ACC112 (cell line): Measurements from ENCODE around the gene SLC25A10.

Experiments
- H2AFZ ChIP-seq: fragments of 200-600 bp; sonication (generic); one replicate; pipeline ENCODE4 v1.6.0; 2017; ENCODE audit warnings: antibody characterized with exemption, low read length; ENCODE audit not compliant: unreplicated experiment
- H3K27ac ChIP-seq: fragments of 200-600 bp; sonication (generic); 2 replicates; pipeline ENCODE4 v1.5.1; 2014; ENCODE audit warnings: low read depth, mild to moderate bottlenecking, antibody characterized with exemption, low read length, moderate library complexity
- H3K27me3 ChIP-seq: fragments of 200-600 bp; sonication (generic); 2 replicates; pipeline ENCODE4 v1.6.1; 2014; ENCODE audit warnings: mild to moderate bottlenecking, antibody characterized with exemption, low read length, moderate library complexity, mixed read lengths; ENCODE audit not compliant: insufficient read depth
- H3K36me3 ChIP-seq: fragments of 200-600 bp; sonication (generic); 2 replicates; pipeline ENCODE4 v1.6.1; 2016; ENCODE audit warnings: mild to moderate bottlenecking, antibody characterized with exemption, low read length, moderate library complexity, mixed read lengths; ENCODE audit not compliant: insufficient read depth
- H3K4me1 ChIP-seq: fragments of 200-600 bp; sonication (generic); one replicate; pipeline ENCODE4 v1.6.1; 2016; ENCODE audit warnings: low read length, mixed read lengths; ENCODE audit not compliant: insufficient read depth, unreplicated experiment, control insufficient read depth
- H3K4me3 ChIP-seq: fragments of 200-600 bp; sonication (generic); 2 replicates; pipeline ENCODE4 v1.5.1; 2014; ENCODE audit warnings: mild to moderate bottlenecking, low read depth, low read length
- H3K79me2 ChIP-seq: fragments of 200-600 bp; sonication (generic); one replicate; pipeline ENCODE4 v1.6.0; 2016; ENCODE audit warnings: low read length; ENCODE audit not compliant: control insufficient read depth, unreplicated experiment, insufficient read depth

SLC25A10 gene

DNA sequence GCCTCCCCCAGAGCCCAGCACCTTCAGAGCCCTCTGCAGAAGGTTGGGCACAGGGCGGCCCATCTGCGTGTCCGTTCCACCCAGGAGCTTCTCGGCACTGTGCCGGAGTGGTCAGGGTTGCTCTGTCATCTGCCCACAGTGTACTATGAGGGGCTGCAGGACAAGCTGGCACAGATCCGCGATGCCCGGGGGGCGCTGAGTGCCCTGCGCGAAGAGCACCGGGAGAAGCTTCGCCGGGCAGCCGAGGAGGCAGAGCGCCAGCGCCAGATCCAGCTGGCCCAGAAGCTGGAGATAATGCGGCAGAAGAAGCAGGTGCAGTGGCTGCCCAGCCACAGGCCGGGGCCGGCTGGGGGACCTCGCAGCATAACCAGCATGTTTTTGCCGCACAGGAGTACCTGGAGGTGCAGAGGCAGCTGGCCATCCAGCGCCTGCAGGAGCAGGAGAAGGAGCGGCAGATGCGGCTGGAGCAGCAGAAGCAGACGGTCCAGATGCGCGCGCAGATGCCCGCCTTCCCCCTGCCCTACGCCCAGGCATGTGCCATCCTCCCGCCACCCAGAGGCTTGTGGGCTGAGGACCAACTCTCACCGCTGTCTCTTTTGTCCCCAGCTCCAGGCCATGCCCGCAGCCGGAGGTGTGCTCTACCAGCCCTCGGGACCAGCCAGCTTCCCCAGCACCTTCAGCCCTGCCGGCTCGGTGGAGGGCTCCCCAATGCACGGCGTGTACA, 15.7 kb upstream of the SLC25A10 start:
- no peak overlapping the region for H3K4me3 ChIP-seq
- no peaks in the 10 kb centered on the region for H3K27me3 ChIP-seq
- no peak overlapping the region for H2AFZ ChIP-seq
- peaks cover 35% of the 10 kb centered on the region; the same call in 1 of the 2 replicates for H3K36me3 ChIP-seq
- peaks cover 9% of the 10 kb centered on the region for H3K4me1 ChIP-seq
- H3K79me2 ChIP-seq = peaks cover 37% of the 10 kb centered on the region
- H3K27ac ChIP-seq = no peak overlapping the region

DNA sequence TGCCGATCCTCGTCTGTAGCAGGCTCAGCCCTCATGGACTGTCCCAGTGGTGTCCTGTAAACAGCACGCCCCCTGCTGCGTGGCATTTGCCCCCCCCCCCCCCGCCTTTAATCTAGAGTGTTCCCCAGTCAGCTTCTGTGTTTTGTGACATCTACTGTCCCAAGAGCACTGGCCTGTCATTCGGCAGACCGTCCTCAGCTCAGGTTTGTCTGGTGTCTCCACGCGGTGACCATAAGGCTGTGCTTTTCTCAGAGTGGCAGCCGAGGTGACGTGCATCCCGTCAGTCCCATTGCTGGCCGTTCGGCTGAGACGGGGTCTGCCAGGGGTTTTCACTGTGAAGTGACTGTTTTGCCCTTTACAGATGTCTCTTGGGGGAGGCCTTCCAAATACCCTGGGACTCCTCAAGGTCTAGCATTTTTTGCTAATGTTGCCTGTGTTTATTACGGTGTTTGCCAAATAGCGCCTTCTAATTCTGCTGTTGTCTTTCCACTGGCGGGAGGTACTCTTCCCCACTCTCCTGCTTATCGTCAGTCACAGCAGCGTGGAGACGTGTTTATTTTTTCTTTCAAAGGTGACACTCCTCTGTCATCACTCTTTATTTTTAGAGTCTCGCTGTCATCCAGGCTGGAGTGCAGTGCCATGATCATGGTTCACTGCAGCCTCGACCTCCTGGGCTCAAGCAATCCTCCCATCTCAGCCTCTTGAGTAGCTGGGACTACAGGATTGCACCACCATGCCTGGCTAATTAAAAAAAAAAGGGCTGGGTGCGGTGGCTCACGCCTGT, 14.6 kb upstream of the SLC25A10 start:
- H3K79me2 ChIP-seq = peaks cover 39% of the 10 kb centered on the region
- H3K36me3 ChIP-seq = peaks cover 31% of the 10 kb centered on the region; the same call in 1 of the 2 replicates
- H2AFZ ChIP-seq = no peak overlapping the region

DNA sequence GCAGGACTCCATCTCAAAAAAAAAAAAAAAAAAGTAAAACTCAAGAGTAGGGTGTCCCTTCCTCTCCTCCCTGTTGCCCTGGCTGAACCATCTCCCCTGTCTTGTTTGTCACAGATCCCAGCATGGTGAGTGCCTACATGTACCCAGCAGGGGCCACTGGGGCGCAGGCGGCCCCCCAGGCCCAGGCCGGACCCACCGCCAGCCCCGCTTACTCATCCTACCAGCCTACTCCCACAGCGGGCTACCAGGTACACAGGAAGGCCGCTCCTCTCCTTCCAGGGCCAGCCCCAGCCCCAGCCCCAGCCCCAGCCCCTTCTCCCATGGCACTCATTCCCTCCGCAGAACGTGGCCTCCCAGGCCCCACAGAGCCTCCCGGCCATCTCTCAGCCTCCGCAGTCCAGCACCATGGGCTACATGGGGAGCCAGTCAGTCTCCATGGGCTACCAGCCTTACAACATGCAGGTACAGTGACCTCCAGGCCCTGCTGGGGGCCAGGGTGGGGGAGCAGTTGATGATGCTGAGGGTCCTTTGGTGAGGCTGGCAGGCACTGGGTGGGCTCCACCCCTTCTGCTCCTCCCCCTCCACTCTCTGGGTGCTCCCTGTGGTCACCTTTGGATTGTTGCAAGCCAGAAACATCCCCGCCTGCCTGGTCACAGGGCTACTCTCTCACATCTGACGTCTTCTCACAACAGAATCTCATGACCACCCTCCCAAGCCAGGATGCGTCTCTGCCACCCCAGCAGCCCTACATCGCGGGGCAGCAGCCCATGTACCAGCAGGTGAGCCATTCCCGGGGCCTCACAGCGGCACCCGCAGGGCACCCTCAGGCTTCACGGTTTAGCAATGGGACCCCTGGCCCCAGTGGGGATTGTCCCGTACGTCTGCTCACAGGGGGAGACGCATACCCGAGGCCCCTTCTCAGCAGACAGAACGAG, 11.5 kb upstream of the SLC25A10 start:
- peaks cover 24% of the 10 kb centered on the region for H3K4me1 ChIP-seq
- H3K36me3 ChIP-seq = peaks cover 29% of the 10 kb centered on the region; the same call in 1 of the 2 replicates
- H3K27ac ChIP-seq = no peak overlapping the region
- H3K27me3 ChIP-seq = no peaks in the 10 kb centered on the region
- peak overlapping the region; percentile 86; the same call in 1 of the 2 replicates for H3K4me3 ChIP-seq
- peaks cover 50% of the 10 kb centered on the region for H3K79me2 ChIP-seq
- H2AFZ ChIP-seq = no peak overlapping the region

More for the DNA sequence above, 14.6 kb upstream of the SLC25A10 start:
- Histone ChIP-seq H3K27me3 (no peaks in the 10 kb centered on the region), H3K4me1 (peaks cover 18% of the 10 kb centered on the region), H3K27ac (no peak overlapping the region), H3K4me3 (no peak overlapping the region)

DNA sequence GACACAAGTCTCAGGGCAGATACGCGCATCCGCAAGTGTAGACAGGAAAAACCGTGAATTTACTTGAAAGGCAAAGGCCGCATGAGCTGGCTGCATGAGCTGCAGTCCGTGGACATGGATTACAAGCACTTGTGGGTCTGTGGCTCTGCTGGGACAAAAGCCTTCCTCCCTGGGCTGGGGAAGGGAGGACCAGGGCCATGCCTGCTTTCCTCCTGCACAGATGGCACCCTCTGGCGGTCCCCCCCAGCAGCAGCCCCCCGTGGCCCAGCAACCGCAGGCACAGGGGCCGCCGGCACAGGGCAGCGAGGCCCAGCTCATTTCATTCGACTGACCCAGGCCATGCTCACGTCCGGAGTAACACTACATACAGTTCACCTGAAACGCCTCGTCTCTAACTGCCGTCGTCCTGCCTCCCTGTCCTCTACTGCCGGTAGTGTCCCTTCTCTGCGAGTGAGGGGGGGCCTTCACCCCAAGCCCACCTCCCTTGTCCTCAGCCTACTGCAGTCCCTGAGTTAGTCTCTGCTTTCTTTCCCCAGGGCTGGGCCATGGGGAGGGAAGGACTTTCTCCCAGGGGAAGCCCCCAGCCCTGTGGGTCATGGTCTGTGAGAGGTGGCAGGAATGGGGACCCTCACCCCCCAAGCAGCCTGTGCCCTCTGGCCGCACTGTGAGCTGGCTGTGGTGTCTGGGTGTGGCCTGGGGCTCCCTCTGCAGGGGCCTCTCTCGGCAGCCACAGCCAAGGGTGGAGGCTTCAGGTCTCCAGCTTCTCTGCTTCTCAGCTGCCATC, 10.6 kb upstream of the SLC25A10 start:
- Histone ChIP-seq H3K27ac (peak overlapping the region; percentile 23; the same call in 1 of the 2 replicates), H2AFZ (no peak overlapping the region), H3K36me3 (peaks cover 26% of the 10 kb centered on the region; the same call in 1 of the 2 replicates), H3K4me1 (peaks cover 24% of the 10 kb centered on the region), H3K79me2 (peaks cover 47% of the 10 kb centered on the region), H3K27me3 (no peaks in the 10 kb centered on the region), H3K4me3 (peak overlapping the region; percentile 86)

DNA sequence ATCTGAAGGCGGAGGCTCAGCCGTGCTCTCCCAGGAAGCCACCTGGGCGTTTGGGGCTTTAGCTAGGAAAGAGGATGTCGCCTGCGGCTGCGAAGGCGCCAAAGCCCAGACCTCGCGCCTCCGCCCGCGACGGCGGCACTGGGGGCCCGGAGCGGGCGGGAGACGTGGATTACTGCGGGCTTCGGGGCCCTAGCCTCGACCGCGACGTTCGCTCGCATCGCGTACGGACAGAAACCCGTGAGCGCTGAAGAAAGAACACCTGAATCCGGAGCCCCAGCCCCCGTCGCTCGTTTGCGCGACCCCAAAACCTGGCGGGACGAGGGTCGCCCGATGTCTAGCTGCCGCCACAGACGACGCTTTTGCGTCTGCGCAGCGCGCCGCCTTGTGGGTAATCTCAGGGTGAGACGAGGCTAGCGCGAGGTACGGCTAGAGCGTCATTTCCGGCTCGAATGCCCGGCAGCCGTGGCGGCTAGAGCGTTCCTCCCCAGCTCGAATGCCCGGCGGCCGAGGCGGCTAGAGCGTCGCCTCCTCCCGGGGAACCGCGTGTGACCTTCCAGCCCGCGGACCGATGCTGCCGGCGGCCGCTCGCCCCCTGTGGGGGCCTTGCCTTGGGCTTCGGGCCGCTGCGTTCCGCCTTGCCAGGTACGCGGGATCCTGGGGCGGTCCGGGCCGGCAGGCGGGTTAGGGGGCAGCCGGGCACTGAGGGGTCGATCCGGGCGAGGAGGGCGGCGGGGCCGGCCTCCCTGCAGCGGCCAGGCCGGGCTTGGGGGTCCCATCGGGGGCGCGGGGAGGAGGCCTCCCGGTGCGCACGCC, 8.9 kb upstream of the SLC25A10 start, which contains the start of gene MRPL12:
MRPL12 (plus strand) TSS at position 434 of the 813 bp plus-strand sequence; CDS start at position 569, 135 bp downstream.
- Histone ChIP-seq H3K36me3 (peaks cover 16% of the 10 kb centered on the region; the same call in 1 of the 2 replicates), H3K79me2 (peaks cover 45% of the 10 kb centered on the region), H3K27ac (peak within 1 kb of the TSS; percentile 90), H3K27me3 (no peaks in the 10 kb centered on the region), H3K4me3 (peak within 1 kb of the TSS; percentile 86), H2AFZ (peak within 1 kb of the TSS; percentile 39), H3K4me1 (peaks cover 24% of the 10 kb centered on the region)

DNA sequence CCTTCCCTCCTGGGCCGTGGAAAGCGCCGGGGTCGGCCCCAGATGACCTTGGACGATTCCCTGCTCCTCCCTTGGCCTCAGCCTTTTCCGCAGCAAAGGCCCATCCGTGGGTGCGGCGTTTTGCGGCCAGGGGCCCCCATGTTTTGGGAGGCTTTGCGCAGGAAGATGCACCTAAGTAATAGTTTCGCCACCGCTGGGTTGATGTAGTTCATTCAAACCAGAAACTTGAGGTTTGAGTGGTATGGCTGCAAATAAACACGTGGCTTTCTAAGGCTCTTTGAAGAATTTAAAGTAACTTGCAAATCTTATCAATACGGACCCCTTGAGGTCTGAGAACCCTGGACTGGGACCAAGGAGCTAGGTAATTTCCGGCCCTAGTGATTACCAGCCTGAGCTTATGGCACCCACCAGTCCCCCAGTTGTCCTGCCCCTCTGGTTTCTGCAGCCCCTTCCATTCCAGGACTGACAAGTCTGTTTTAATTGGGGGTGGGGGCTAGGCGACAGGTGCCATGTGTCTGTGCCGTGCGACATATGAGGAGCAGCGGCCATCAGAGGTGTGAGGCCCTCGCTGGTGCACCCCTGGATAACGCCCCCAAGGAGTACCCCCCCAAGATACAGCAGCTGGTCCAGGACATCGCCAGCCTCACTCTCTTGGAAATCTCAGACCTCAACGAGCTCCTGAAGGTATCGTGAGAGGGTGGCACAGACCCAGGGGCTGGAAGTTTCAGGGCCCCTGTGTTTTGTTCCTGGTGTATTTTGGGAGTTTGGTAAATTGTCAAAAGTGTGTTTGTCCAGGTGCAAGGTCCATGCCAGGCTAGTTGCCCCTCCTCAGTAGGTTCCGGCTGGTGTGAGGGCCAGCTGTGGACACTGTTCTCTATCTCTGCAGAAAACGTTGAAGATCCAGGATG, 8.1 kb upstream of the SLC25A10 start:
- Histone ChIP-seq H3K27ac (peak overlapping the region; percentile 90), H3K4me3 (peak overlapping the region; percentile 86), H3K36me3 (peaks cover 15% of the 10 kb centered on the region; the same call in 1 of the 2 replicates), H3K27me3 (no peaks in the 10 kb centered on the region), H3K4me1 (peaks cover 24% of the 10 kb centered on the region), H3K79me2 (peaks cover 41% of the 10 kb centered on the region), H2AFZ (no peak overlapping the region)

DNA sequence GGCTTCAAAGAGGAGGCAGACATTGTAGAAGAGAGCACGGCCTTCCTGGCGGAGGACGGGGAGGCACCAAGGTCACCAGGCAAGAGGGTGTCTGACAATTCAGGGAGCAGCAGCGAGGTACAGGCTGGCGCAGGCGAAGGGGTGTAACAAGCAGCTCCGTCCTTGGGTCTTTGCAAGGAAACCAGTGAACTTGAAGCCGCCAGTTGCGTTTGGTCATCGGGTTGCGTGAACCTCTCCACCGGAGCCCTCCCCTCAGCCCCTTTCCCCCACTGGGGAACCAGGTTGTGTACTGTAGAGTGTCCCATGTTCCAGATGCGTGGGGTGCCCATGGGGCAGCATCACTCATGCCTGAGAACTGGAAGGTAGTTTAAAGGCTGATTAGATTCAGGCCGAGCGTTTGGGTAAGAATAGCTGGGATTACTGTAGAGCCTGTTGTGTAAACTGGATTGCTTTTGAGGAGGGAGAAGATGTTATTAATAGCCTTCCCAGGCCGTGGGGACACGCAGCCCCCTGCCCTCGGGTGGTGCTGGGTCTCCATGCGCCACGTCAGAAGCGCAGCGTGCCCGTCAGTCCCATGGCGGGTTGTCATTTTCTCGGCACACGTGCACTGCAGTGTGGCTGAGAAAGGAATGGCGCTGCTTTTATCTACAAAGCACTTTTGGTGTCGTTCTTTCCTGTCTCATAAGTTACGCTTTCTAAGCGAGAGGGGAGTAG, 6.4 kb upstream of the SLC25A10 start:
- no peak overlapping the region for H3K27ac ChIP-seq
- H3K27me3 ChIP-seq = no peaks in the 10 kb centered on the region
- no peak overlapping the region for H3K4me3 ChIP-seq
- H2AFZ ChIP-seq = no peak overlapping the region
- H3K4me1 ChIP-seq = peaks cover 28% of the 10 kb centered on the region
- H3K36me3 ChIP-seq = peaks cover 13% of the 10 kb centered on the region; the same call in 1 of the 2 replicates
- peaks cover 34% of the 10 kb centered on the region for H3K79me2 ChIP-seq

DNA sequence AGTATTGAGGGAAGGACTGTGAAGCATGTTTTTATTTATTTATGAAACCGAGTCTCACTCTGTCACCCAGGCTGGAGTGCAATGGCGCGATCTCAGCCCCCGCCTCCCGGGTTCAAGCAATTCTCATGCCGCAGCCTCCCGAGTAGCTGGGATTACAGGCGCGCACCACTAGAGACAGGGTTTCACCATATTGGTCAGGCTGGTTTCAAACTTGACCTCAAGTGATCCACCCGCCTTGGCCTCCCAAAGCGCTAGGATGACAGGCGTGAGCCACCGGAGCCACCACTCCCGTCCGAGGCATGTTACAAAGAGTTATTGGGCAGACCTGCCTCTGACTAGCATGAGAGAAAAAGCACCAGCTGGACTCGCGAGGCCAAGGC, 5.9 kb upstream of the SLC25A10 start:
- no peak overlapping the region for H2AFZ ChIP-seq

More for the DNA sequence above, 5.9 kb upstream of the SLC25A10 start:
- Histone ChIP-seq H3K79me2 (peaks cover 29% of the 10 kb centered on the region), H3K27ac (no peak overlapping the region), H3K4me3 (no peak overlapping the region), H3K27me3 (no peaks in the 10 kb centered on the region), H3K36me3 (peaks cover 9% of the 10 kb centered on the region; the same call in 1 of the 2 replicates), H3K4me1 (peaks cover 28% of the 10 kb centered on the region)
